Glutamatergic neuron (in vitro differentiated cells): ENCODE measurements around the gene NUMBL. TPM values are rescaled to one million over a fixed set of nuclear protein-coding genes. Genes with fewer than 3 reads are reported as not detected.

Source experiments
- DNase-seq: peaks from one replicate; pipeline ENCODE4 v3.0.0; 2022
- H3K27ac Mint-ChIP-seq: one replicate; pipeline ENCODE4 v1.8.0; 2020; ENCODE audit warnings: mild to moderate bottlenecking, mixed read lengths, inconsistent platforms; ENCODE audit not compliant: unreplicated experiment
- H3K27me3 Mint-ChIP-seq: one replicate; pipeline ENCODE4 v1.8.0; 2020; ENCODE audit warnings: mild to moderate bottlenecking, moderate library complexity, mixed read lengths, inconsistent platforms; ENCODE audit not compliant: unreplicated experiment
- H3K36me3 Mint-ChIP-seq: one replicate; pipeline ENCODE4 v1.8.0; 2020; ENCODE audit warnings: mild to moderate bottlenecking, mixed read lengths, inconsistent platforms; ENCODE audit not compliant: unreplicated experiment
- H3K4me1 Mint-ChIP-seq: one replicate; pipeline ENCODE4 v1.8.0; 2020; ENCODE audit warnings: mild to moderate bottlenecking, low read depth, mixed read lengths, inconsistent platforms; ENCODE audit not compliant: unreplicated experiment
- H3K4me3 Mint-ChIP-seq: one replicate; pipeline ENCODE4 v1.8.0; 2020; ENCODE audit warnings: mild to moderate bottlenecking, mixed read lengths, inconsistent platforms; ENCODE audit not compliant: unreplicated experiment
- H3K9me3 Mint-ChIP-seq: one replicate; pipeline ENCODE4 v1.8.0; 2020; ENCODE audit warnings: mild to moderate bottlenecking, moderate library complexity, mixed read lengths, inconsistent platforms; ENCODE audit not compliant: unreplicated experiment
- total RNA-seq: library from RNA; stranded (reverse); fragmentation: NEBNext Ultra II Directional; extraction: Animal tissue kit (Norgen Biotek cat#: 25700); gene quantifications from one replicate; pipeline ENCODE4 v1.2.1, GENCODE V29; 2021; ENCODE audit not compliant: unreplicated experiment
- TF ChIP-seq, protein P1 (sequence below): fragments of 200-600 bp; sonication (generic); IDR thresholded peaks from one replicate; pipeline ENCODE4 v1.5.0; 2021; ENCODE audit not compliant: partially characterized antibody, unreplicated experiment

NUMBL gene
- total RNA-seq, 1 donor from 2014 or later, result 250 TPM

GRCh38 chr19:40693896-40694295, 3.4 kb upstream of the NUMBL start:
- Mint-ChIP-seq H3K4me1 (peaks cover 23% of the 10 kb centered on the region), H3K4me3 (peak overlapping the region; percentile 74), H3K27ac (peak overlapping the region; percentile 98), H3K36me3 (no peaks in the 10 kb centered on the region), H3K9me3 (peaks cover 12% of the 10 kb centered on the region), H3K27me3 (peaks cover 9% of the 10 kb centered on the region)
- TF ChIP-seq, protein P1, sequence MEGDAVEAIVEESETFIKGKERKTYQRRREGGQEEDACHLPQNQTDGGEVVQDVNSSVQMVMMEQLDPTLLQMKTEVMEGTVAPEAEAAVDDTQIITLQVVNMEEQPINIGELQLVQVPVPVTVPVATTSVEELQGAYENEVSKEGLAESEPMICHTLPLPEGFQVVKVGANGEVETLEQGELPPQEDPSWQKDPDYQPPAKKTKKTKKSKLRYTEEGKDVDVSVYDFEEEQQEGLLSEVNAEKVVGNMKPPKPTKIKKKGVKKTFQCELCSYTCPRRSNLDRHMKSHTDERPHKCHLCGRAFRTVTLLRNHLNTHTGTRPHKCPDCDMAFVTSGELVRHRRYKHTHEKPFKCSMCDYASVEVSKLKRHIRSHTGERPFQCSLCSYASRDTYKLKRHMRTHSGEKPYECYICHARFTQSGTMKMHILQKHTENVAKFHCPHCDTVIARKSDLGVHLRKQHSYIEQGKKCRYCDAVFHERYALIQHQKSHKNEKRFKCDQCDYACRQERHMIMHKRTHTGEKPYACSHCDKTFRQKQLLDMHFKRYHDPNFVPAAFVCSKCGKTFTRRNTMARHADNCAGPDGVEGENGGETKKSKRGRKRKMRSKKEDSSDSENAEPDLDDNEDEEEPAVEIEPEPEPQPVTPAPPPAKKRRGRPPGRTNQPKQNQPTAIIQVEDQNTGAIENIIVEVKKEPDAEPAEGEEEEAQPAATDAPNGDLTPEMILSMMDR, result no peak
- DNase-seq, result no peak

DNA sequence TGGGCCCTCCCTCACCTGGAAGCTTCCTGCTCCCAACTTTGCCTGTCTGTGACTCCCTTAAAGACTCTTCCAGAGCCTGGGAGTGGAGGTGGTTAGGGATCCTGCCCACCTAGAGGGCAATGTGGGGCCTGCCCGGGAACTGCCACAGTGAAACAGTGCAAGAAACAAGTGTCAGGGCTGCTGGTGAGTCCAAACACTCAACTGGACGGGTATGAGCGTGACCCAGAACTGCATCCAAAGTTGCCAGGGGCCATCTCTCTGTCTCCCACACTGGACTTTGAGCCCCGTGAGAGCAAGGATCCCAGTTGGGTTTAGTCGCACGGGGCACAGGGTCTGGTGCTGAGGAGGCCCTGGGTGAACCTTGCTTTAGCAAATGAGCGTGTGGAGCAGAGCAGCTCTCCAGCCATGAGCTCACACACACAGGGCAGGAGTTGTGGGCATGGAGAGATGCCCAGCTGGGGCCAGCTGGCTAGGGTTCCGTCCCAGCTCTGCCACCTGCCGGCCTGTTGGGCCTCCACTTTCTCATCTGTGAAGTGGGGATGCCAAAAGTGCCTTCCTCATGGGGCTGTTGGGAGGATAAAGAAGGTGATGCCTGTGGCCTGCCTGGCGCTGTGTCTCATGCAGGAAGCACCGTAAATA, 2.8 kb upstream of the NUMBL start:
- Mint-ChIP-seq H3K36me3 (no peaks in the 10 kb centered on the region), H3K9me3 (peaks cover 12% of the 10 kb centered on the region), H3K4me1 (peaks cover 23% of the 10 kb centered on the region), H3K27me3 (peaks cover 9% of the 10 kb centered on the region), H3K27ac (peak overlapping the region; percentile 98), H3K4me3 (peak overlapping the region; percentile 34)
- no peak for DNase-seq
- TF ChIP-seq, protein P1, result no peak

- H3K9me3 Mint-ChIP-seq, result peaks cover 12% of the 10 kb centered on the region
- peaks cover 23% of the 10 kb centered on the region for H3K4me1 Mint-ChIP-seq
- H3K36me3 Mint-ChIP-seq, result no peaks in the 10 kb centered on the region
- DNase-seq, result no peak
- TF ChIP-seq, protein P1, result no peak
- H3K4me3 Mint-ChIP-seq, result peak overlapping the region; percentile 80
- peaks cover 9% of the 10 kb centered on the region for H3K27me3 Mint-ChIP-seq
- H3K27ac Mint-ChIP-seq, result peak overlapping the region; percentile 98
Measured at GRCh38 chr19:40692212-40692551, 1.7 kb upstream of the NUMBL start.

- peak; percentile 89 for DNase-seq
Measured at GRCh38 chr19:40691421-40692211, 1.2 kb upstream of the NUMBL start.

More at GRCh38 chr19:40691421-40692211, 1.2 kb upstream of the NUMBL start:
- H3K27me3 Mint-ChIP-seq, result peaks cover 9% of the 10 kb centered on the region
- peak overlapping the region; percentile 85 for H3K4me3 Mint-ChIP-seq
- H3K4me1 Mint-ChIP-seq, result peaks cover 21% of the 10 kb centered on the region
- TF ChIP-seq, protein P1, result no peak
- H3K27ac Mint-ChIP-seq, result peak overlapping the region; percentile 98
- H3K36me3 Mint-ChIP-seq, result no peaks in the 10 kb centered on the region
- peaks cover 12% of the 10 kb centered on the region for H3K9me3 Mint-ChIP-seq
